K562 (cell line): Measurements from ENCODE around the gene SLC9C2.

Experiments
- CBFB ChIP-seq: sonication (generic); formaldehyde crosslinking; IDR thresholded peaks from 2 replicates; pipeline ENCODE4 v1.4.0; 2020; ENCODE audit warnings: mild to moderate bottlenecking, missing genetic modification reagents
- CREB1 ChIP-seq, 2 experiments: sonication (generic) in 1 of 2; formaldehyde crosslinking in 1 of 2; IDR thresholded peaks; 2 replicates each; pipeline versions ENCODE4 v1.6.1 to v1.8.0; 2012 to 2022; ENCODE audit warnings: inconsistent platforms in 1 of 2, mild to moderate bottlenecking in 1 of 2, missing genetic modification reagents in 1 of 2, moderate library complexity in 1 of 2
- EGR1 ChIP-seq: fragments of 450-650 bp; conservative IDR thresholded peaks from 2 replicates; pipeline ENCODE4 v1.6.1; 2017; ENCODE audit warnings: mild to moderate bottlenecking
- JUN ChIP-seq, 2 experiments: sonication (generic) in 1 of 2; formaldehyde crosslinking in 1 of 2; IDR thresholded peaks; 2 replicates each; pipeline versions ENCODE4 v1.6.1 to v1.8.0; 2012 to 2022; ENCODE audit warnings: borderline replicate concordance in 2 of 2, mild to moderate bottlenecking in 2 of 2, improper control_type of control experiment in 1 of 2, low read depth in 1 of 2, low read length in 1 of 2, missing genetic modification reagents in 1 of 2
- MLLT1 ChIP-seq, 2 experiments: fragments of 450-650 bp; IDR thresholded peaks; 2 replicates each; pipeline ENCODE4 v1.6.1; 2016
- NONO ChIP-seq, 2 experiments: fragments of 200-400 bp in 1 of 2; fragments of 450-650 bp in 1 of 2; formaldehyde crosslinking in 1 of 2; IDR thresholded peaks; 2 replicates each; pipeline ENCODE4 v1.6.1; 2017; ENCODE audit warnings: low read depth in 2 of 2, mild to moderate bottlenecking in 2 of 2, moderate library complexity in 2 of 2, low read length in 1 of 2
- PHF8 ChIP-seq: fragments of 200-600 bp; sonication (generic); IDR thresholded peaks from 2 replicates; pipeline ENCODE4 v1.6.1; 2012; ENCODE audit warnings: mixed run types, mild to moderate bottlenecking, inconsistent platforms, low read length, moderate library complexity, borderline replicate concordance
- RAD21 ChIP-seq, 2 experiments: fragments of 250-450 bp in 1 of 2; fragments of 450-650 bp in 1 of 2; sonication (Bioruptor Pico) in 1 of 2; formaldehyde crosslinking in 1 of 2; IDR thresholded peaks in 1 of 2; conservative IDR thresholded peaks in 1 of 2; 2 replicates each; pipeline versions ENCODE4 v1.4.0 to v1.8.0; 2020 to 2022; ENCODE audit warnings: mild to moderate bottlenecking in 2 of 2, moderate library complexity in 1 of 2
- RCOR1 ChIP-seq, 2 experiments: IDR thresholded peaks; 2 replicates each; pipeline ENCODE4 v1.6.1; 2012; ENCODE audit warnings: low read depth in 2 of 2, low read length in 2 of 2, borderline replicate concordance in 1 of 2, improper control_type of control experiment in 1 of 2
- SNIP1 ChIP-seq: fragments of 450-650 bp; IDR thresholded peaks from 2 replicates; pipeline ENCODE4 v1.7.1; 2017; ENCODE audit warnings: low read depth, mild to moderate bottlenecking
- SP2 ChIP-seq: IDR thresholded peaks from 2 replicates; pipeline ENCODE4 v1.6.1; 2011; ENCODE audit warnings: mild to moderate bottlenecking, low read depth, low read length, moderate library complexity; ENCODE audit not compliant: poor library complexity, severe bottlenecking; ENCODE audit errors: extremely low read depth
- TAF1 ChIP-seq: IDR thresholded peaks from 2 replicates; pipeline ENCODE4 v1.6.1; 2011; ENCODE audit warnings: mild to moderate bottlenecking, low read length, moderate library complexity; ENCODE audit not compliant: insufficient read depth, control insufficient read depth, severe bottlenecking; ENCODE audit errors: extremely low read depth
- TF ChIP-seq, protein P1 (sequence below): fragments of 450-650 bp; IDR thresholded peaks from 2 replicates; pipeline ENCODE4 v1.6.1; 2018; ENCODE audit not compliant: partially characterized antibody
- TF ChIP-seq, protein P2 (sequence below), 3 experiments: IDR thresholded peaks in 2 of 3; conservative IDR thresholded peaks in 1 of 3; 2 replicates each; pipeline ENCODE4 v1.5.1; 2011 to 2012; ENCODE audit warnings: low read length in 3 of 3, mild to moderate bottlenecking in 3 of 3, control low read depth in 2 of 3, improper control_type of control experiment in 1 of 3, inconsistent platforms in 1 of 3, low read depth in 1 of 3, mixed read lengths in 1 of 3, moderate library complexity in 1 of 3; ENCODE audit not compliant: insufficient read depth in 2 of 3

- TF ChIP-seq TAF1 = peak; percentile 91
- TF ChIP-seq, protein P1, sequence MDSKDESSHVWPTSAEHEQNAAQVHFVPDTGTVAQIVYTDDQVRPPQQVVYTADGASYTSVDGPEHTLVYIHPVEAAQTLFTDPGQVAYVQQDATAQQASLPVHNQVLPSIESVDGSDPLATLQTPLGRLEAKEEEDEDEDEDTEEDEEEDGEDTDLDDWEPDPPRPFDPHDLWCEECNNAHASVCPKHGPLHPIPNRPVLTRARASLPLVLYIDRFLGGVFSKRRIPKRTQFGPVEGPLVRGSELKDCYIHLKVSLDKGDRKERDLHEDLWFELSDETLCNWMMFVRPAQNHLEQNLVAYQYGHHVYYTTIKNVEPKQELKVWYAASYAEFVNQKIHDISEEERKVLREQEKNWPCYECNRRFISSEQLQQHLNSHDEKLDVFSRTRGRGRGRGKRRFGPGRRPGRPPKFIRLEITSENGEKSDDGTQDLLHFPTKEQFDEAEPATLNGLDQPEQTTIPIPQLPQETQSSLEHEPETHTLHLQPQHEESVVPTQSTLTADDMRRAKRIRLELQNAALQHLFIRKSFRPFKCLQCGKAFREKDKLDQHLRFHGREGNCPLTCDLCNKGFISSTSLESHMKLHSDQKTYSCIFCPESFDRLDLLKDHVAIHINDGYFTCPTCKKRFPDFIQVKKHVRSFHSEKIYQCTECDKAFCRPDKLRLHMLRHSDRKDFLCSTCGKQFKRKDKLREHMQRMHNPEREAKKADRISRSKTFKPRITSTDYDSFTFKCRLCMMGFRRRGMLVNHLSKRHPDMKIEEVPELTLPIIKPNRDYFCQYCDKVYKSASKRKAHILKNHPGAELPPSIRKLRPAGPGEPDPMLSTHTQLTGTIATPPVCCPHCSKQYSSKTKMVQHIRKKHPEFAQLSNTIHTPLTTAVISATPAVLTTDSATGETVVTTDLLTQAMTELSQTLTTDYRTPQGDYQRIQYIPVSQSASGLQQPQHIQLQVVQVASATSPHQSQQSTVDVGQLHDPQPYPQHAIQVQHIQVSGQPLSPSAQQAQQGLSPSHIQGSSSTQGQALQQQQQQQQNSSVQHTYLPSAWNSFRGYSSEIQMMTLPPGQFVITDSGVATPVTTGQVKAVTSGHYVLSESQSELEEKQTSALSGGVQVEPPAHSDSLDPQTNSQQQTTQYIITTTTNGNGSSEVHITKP = peak; percentile 61
- no peak for TF ChIP-seq RCOR1 (IDR thresholded peaks at IDR 0.05; ENCODE audit: borderline replicate concordance in 1 of 2, low read depth in 2 of 2, low read length in 2 of 2)
- peak; percentile 43; the same call in 1 of the 2 replicates for TF ChIP-seq CBFB
- TF ChIP-seq MLLT1 (IDR thresholded peaks at IDR 0.05) = peak; percentile 79 to 90
- TF ChIP-seq CREB1 (IDR thresholded peaks at IDR 0.05) = 0 out of 2 replicates have a peak, but pooled peaks have one; percentile 40
- peak; percentile 68 for TF ChIP-seq CREB1 (CRISPR knock-in tag; IDR thresholded peaks at IDR 0.05)
- TF ChIP-seq, protein P2, sequence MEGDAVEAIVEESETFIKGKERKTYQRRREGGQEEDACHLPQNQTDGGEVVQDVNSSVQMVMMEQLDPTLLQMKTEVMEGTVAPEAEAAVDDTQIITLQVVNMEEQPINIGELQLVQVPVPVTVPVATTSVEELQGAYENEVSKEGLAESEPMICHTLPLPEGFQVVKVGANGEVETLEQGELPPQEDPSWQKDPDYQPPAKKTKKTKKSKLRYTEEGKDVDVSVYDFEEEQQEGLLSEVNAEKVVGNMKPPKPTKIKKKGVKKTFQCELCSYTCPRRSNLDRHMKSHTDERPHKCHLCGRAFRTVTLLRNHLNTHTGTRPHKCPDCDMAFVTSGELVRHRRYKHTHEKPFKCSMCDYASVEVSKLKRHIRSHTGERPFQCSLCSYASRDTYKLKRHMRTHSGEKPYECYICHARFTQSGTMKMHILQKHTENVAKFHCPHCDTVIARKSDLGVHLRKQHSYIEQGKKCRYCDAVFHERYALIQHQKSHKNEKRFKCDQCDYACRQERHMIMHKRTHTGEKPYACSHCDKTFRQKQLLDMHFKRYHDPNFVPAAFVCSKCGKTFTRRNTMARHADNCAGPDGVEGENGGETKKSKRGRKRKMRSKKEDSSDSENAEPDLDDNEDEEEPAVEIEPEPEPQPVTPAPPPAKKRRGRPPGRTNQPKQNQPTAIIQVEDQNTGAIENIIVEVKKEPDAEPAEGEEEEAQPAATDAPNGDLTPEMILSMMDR (IDR thresholded peaks at IDR 0.05 in 2 of 3, conservative IDR thresholded peaks at IDR 0.05 in 1 of 3; ENCODE audit: insufficient read depth in 2 of 3, low read depth in 1 of 3, low read length in 3 of 3) = no peak
- no peak for TF ChIP-seq SP2
- TF ChIP-seq NONO (IDR thresholded peaks at IDR 0.05; ENCODE audit: low read depth in 2 of 2, low read length in 1 of 2) = peak in 1 of 2 experiments; percentile 55; a peak in 2 of 4 replicates
- peak; percentile 93 for TF ChIP-seq EGR1
- peak; percentile 93; the same call in 1 of the 2 replicates for TF ChIP-seq PHF8
- no peak for TF ChIP-seq RAD21 (CRISPR knock-in tag; conservative IDR thresholded peaks at IDR 0.05 in 1 of 2, IDR thresholded peaks at IDR 0.05 in 1 of 2)
- no peak for TF ChIP-seq JUN (IDR thresholded peaks at IDR 0.05; ENCODE audit: borderline replicate concordance, low read depth, low read length)
- TF ChIP-seq JUN (CRISPR knock-in tag; IDR thresholded peaks at IDR 0.05; ENCODE audit: borderline replicate concordance) = peak; percentile 70; the same call in 1 of the 2 replicates
- no peak for TF ChIP-seq SNIP1
Observed at GRCh38 chr1:173477286-173478093, 125.4 kb downstream of the SLC9C2 start, which contains the start of gene PRDX6.
